HG03025 (cell line): ENCODE results near the gene ANKRD63.

ENCODE experiments used
- ATAC-seq: cut with Tn5 transposase; IDR thresholded peaks from one replicate; pipeline ENCODE4 v1.9.1; 2021; ENCODE audit warnings: mild to moderate bottlenecking, moderate library complexity; ENCODE audit not compliant: unreplicated experiment, low FRiP score

The ANKRD63 gene

GRCh38 chr15:40296561-40297230 lies 13.8 kb upstream of the ANKRD63 start:
- no peak for ATAC-seq

GRCh38 chr15:40295877-40296560 lies 13.2 kb upstream of the ANKRD63 start:
- ATAC-seq, result no peak

- ATAC-seq, result no peak
Observed at GRCh38 chr15:40295297-40295696, 12.4 kb upstream of the ANKRD63 start.

- ATAC-seq, result no peak
Observed at GRCh38 chr15:40293905-40294895, 11.3 kb upstream of the ANKRD63 start.

GRCh38 chr15:40293006-40293405 lies 10.1 kb upstream of the ANKRD63 start:
- no peak for ATAC-seq

- no peak for ATAC-seq
Observed at GRCh38 chr15:40292246-40292645, 9.4 kb upstream of the ANKRD63 start.

GRCh38 chr15:40290918-40291574 lies 8.2 kb upstream of the ANKRD63 start:
- no peak for ATAC-seq

GRCh38 chr15:40290545-40290917 lies 7.7 kb upstream of the ANKRD63 start:
- ATAC-seq, result no peak

- ATAC-seq, result no peak
Observed at GRCh38 chr15:40289140-40289775, 6.4 kb upstream of the ANKRD63 start.

- ATAC-seq, result no peak
Observed at GRCh38 chr15:40287968-40288367, 5.1 kb upstream of the ANKRD63 start.

- ATAC-seq, result no peak
Observed at GRCh38 chr15:40287505-40287904, 4.6 kb upstream of the ANKRD63 start.

GRCh38 chr15:40286794-40287193 lies 3.9 kb upstream of the ANKRD63 start:
- ATAC-seq, result no peak

GRCh38 chr15:40286061-40286532 lies 3.2 kb upstream of the ANKRD63 start:
- ATAC-seq, result no peak

- ATAC-seq, result no peak
Observed at GRCh38 chr15:40285554-40286011, 2.7 kb upstream of the ANKRD63 start.

- no peak for ATAC-seq
Observed at GRCh38 chr15:40285151-40285550, 2.3 kb upstream of the ANKRD63 start.

GRCh38 chr15:40283615-40284300 lies 894 bp upstream of the ANKRD63 start:
- ATAC-seq, result no peak

- ATAC-seq, result no peak
Observed at GRCh38 chr15:40282147-40282868, 556 bp downstream of the ANKRD63 start.

GRCh38 chr15:40281801-40282146 lies 1.1 kb downstream of the ANKRD63 start:
- ATAC-seq, result no peak
